GM21423 (cell line): Measurements from ENCODE around the gene DCBLD1.
A peak's percentile ranks its signal among the peaks of the same experiment; 100 is the strongest.
"Not testable (repeated sequence)": the region's sequence is repeated elsewhere in the genome, so short reads cannot be mapped to it uniquely, and the experiment has no call there.

Source experiments
- ATAC-seq: cut with Tn5 transposase; IDR thresholded peaks from one replicate; pipeline ENCODE4 v1.9.1; 2021; ENCODE audit warnings: mild to moderate bottlenecking, moderate library complexity; ENCODE audit not compliant: unreplicated experiment

The DCBLD1 gene

DNA sequence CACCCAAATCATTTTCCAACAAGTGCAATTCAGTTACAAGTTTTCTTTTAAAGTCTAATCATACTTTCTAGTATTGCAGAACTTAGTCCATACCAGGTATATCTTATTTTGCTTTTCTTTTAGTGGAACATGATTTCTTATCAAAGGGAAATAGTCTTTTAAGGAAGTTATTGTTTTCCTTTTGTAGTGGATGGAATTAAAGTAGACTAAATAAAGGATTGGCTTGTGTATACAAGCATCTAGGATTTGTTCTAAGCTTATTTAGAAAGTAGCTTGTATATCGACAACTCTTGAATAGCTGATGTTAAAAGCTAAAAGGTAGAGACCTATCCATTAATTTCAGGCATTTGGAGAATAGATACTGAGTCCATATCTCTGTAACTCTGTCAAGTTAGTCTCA lies 14.8 kb downstream of the DCBLD1 start:
- no peak for ATAC-seq

DNA sequence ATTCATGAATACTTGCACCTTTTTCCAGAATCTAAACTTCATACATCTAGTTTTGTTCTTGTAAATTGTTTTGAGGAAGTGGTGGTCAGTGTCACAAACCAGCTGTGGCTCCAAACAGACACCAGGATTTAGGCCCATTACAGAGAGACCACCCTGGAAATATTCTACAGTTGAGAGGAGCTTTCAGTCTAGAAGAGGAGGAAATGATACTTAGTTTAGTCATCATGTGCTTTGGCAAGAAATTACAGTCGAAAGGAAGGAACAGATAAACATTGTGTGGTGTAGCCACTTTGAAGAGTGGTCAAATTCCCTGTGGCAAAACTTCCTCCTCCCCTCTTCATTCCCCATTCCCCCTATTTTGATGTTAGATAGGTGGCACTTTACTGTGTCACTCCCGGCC lies 15.7 kb downstream of the DCBLD1 start:
- peak; percentile 69 for ATAC-seq

DNA sequence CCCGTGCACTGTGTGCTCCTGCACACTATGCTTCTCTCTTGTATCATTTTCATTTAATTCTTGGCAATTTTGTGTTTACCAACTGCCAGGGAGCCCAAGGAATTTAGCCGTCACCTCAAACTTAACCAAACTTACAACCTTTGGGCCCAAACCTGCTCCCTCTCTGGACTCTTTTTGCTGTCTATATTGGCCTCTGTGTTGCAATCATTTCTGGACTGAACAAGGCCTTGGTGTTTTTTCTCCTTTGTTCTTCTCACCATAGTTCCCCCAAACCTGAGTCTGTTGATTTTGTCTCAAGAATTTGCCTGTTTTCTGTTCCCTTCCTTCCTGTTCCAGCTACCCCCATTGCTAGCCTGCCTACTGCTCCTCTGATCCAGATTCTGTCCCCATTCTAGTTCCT lies 19.2 kb downstream of the DCBLD1 start:
- no peak for ATAC-seq

DNA sequence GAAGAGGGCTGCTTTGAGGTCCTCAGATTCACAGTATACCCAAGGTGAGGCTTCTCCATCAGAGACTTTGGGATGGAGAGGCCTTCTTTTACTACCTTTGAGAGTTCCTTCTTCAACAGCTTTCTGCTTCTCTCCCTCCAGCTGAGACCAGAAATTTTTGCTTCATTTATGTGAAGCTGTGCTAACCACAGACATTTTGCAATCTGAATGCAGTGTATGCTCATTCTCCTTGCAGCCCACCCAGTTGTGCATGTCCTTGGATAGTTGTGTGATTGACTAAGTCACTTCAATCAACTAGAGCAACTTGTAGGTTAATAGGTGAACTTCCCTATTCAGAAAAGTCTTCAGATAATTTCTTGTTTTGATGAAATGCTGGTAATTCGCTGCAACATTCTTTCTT lies 20.1 kb downstream of the DCBLD1 start:
- no peak for ATAC-seq

DNA sequence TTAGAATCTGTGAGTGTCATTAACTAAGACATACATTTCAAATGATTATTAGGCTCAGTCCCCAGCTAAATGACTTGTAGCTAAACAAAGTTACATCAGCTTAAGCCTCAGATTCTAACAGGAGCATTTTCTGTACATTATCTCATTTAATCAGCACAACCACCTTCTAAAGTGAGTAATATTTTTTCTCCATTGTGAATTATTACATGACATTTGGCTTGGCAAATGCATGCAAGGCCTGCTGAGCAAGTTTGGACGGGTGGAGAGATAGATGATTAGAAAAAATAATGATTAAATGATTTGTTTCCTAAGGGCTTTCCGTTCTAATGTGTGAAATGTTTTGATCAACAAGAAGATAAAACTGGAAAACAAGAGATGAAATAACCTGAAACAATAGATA lies 20.7 kb downstream of the DCBLD1 start:
- no peak for ATAC-seq

DNA sequence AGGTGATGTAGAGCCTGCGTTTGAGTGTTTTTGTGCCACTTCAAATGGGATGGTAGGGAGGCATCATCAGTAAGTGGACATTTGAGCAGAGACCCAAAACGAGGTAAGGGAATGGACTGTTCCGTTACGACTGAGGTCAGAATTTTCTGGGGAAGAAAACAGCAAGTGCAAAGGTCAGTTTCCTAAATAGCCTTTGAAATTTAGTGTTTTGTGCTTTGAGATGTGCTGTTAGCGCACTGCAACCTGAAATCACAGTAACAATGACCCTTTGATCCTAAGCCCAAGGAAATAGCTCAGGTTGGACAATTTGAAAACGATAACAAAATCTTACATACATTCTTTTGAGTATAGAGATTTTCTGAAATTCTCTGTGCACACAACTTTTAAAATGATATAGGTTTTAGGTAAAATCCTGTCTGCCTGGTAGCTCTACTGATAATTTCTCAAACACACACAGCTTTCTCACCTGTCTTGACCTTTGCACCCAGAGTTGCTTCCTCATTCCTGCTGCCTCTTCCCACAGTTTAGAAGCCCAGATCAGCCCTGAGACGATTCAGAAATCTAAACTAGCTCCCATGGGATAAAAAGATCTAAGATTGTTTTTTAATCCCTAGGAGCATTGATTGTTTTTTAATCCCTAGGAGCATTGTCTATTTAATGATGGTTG lies 22.1 kb downstream of the DCBLD1 start:
- no peak for ATAC-seq

DNA sequence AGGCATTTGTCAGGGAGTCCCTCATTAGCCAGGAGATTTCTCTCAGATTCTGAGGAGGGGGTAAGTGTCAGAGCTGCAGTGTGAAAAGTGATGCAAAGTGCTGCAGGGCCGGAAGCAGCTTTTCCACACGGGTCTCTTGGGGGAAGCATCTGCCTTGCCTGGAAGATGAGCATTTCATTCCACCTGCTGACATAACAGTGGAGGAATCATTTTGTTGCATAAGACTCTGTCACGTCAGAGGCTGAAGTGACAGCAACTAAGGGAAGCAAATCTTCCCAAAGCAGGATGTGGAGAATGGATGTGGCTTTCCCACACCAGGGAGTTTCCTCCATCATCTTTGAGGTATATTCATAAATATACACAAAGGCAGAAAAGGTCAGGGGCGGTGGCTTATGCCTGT lies 22.8 kb downstream of the DCBLD1 start:
- no peak for ATAC-seq

DNA sequence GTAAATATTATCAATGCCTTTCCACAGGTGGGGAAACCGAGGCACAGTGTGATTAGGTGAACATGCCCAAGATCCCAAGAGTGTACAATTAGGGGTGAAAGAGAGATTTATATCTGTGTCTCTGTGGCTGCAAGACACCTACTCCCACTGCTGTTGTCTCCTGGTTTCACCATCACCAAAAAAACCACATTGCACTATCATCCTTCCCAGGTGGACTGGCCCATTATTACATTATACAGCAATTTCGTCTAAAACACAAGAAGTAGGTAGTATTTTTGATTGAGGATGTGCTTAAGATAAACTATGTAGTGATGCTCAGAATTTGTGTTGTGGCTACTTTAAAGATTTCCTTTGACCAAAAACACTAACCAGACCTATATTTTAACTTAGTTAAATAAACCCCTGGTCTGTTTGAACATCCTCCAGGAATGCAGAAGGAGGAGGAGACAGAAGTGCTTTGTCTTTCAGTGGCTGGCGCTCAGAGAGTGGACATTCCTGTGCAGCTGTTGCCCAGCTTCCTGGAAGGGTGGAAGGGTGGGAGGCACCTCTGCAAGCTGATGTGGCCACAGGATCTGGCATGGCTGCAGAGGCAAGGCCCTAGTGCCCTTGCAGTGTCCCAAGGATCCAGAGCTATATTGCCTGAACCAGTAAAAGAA lies 23.8 kb downstream of the DCBLD1 start:
- ATAC-seq, result no peak

DNA sequence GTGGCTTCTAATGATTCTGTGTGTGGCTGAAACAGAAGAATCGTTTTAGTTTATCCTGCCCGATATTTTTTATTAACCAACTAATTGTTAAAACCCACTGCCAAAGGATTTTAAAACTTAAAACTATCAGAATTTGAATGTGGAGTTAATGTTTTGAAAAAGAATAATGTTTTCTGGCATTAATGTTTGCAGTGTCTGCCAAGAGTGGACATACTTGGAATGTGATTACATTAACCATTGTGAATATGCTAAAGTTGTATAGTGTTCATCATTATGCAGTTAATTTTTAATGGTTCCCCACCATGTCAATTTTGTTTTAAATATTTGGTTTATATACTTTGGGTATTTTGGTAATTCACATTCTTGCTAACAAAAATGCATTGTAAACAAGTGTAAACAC lies 24.4 kb downstream of the DCBLD1 start:
- ATAC-seq, result no peak

DNA sequence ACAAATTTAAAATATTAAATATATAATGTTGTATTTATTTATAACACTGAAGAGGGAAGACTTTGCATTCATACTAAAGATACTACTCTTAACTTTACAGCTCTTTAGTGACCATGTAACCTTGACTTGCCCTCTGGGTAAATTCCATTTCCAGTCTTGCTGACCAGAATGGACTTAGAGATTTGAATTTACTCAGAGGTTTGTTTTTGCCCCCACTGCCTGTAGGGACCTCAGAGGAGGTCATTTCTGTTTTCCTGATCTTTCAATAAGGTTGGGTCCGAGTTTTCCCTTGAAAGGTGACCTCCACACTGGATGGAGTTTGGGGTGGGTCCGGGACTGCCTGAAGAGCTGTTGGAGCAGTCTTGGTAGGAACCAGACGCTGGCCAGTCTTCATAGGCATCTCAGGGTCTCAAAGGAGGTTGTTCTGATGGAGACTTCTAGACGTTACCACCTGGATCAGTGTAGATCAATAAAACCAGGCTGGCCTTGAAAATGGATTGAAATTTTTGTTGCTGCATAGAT lies 26.0 kb downstream of the DCBLD1 start:
- ATAC-seq, result no peak

DNA sequence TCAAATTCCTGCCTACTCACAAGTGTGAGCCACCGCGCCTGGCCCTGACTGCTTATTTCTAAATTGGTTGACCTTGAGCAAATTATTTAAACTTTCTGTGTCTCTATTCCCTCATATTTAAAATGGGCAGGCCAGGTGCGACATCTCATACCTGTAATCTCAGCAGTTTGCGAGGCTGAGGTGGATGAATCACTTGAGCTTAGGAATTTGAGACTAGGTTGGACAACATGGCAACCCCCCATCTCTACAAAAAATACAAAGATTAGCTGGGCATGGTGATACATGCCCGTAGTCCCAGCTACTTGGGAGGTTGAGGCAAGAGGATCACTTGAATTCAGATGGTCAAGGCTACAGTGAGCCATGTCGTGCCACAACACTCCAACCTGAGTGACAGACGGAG lies 26.5 kb downstream of the DCBLD1 start:
- ATAC-seq, result no peak

DNA sequence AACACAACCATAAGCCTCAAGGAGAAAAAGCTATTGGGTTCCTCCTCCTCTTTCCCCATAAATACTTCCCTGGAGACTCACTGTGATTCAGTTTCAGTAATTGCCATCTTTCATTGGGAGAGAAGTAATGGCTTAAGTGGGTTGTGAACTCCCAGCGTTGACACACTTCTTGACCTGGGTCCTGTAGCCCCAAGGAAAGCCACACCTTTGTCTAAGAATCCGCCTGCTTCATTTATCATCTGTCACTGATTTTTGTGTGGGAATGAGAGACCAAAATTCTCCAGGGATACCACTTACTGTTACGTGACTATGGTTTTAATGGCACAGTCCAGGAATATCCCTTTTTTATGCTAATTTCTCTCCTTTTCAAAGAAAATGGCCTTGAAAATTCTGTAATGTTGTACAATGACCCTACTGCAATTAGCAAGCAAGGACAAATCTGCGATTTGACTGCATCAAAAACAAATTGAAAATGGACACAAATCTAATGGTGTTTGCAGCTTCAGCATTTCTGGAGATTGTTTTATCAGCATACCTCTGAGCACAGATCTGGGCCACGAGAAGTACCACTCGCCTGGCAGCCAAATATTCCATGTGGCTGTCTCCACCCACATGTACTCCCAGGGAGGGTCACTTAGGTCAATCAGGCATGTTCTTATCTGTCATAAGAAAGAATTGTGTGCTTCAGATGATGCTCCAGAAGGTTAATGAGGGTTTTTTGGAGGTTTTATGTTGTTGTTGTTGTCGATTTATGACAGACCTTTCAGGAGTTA lies 29.8 kb downstream of the DCBLD1 start:
- ATAC-seq, result no peak

DNA sequence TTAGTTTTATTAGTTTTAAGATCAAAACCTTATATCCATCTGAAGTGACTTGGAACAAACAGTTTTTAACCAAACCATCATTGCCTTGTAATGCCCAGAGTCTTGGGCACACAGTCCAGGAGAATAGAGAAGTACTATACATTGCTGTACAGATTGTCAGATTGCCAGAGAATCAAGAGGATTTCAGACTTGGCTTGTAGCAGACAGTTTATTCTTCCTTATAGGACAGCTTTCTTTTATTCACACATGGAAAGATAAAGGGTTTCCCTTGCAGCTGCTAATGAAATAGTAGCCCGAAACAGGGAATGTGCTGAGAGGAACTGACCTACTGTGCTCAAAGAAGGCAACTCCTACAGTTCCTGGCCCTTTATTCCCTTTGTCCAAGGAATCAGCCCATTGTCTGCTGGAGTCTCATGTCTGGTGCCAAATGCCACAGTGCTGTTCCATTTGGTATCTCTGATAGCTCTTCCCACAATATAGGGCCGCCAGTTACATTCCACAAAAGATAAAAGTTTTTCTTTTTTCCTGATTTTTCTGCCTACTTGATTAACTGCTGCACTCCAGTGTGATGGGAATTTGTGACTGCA lies 30.6 kb downstream of the DCBLD1 start:
- ATAC-seq, result no peak

DNA sequence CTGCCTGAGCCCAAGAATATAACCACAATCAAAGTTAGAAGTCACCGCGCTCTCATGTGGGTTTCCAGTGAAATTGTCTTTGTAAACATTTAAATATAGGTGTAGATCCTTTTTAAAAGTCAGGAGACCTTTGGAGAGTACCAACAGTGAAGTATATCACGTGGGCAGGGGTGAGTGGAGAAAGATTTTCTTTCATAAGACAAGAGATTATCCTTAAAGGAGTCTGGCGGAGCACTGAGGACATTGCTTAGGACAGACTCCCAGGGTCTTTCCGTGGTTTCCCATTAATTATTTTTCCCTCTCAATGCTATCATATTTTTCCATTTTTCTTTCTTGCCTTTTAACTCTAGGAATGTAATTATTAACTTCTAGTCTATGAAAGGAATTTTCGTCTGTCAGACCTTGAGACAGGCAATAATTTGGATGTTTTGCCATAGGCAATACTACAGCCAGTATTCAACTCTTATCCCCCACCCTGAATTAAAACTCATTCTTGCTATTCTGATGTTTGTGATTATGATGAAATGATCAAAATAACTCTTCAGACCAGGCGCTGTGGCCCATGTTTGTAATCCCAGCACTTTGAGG lies 31.4 kb downstream of the DCBLD1 start:
- no peak for ATAC-seq

DNA sequence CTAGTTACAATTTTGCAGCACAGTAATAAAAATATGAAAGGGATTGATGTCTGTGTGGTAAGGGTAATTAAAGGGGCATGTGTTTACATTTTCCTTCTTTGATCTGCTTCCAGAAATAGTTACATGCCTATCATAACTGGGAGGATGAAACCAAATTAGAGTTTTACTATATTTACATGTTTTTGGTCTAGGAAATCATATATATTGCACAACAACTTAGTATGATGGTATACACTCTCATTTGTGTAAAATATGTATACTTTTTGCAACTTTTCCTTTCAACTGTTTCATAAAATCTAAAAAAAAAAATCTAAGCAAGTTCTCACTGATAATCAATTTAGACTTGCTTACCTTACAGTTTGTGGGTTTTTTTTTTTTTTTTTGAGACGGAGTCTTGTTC lies 32.2 kb downstream of the DCBLD1 start:
- no peak for ATAC-seq

DNA sequence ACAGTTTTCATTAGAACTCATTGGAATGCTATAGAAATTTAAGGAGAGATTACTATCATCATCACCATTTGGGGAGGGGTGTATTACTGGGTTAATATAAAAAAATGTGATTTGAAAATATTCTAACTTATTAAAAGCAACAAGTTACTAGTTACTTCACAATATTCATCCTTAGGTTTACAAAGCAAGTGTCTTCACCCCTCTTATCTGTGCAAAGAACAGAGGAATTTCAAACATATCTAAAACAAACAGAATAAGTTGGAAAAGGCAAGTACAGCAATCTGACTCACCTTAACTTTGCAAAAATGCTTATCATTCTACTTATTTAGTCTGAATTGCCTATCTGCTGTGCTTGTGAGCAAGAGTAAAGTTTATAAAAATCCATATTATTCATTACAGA lies 32.9 kb downstream of the DCBLD1 start:
- ATAC-seq, result no peak

DNA sequence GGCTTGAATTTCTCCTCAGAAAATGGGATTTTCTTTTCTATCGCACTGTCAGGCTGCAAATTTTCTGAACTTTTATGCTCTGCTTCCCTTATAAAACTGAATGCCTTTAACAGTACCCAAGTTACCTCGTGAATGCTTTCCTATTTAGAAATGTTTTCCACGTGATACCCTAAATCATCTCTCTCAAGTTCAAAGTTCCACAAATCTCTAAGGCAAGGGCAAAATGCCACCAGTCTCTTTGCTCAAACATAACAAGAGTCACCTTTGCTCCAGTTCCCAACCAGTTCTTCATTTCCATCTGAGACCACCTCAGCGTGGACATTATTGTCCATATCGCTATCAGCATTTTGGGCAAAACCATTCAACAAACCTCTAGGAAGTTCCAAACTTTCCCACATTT lies 35.5 kb downstream of the DCBLD1 start:
- ATAC-seq, result not testable (repeated sequence)

DNA sequence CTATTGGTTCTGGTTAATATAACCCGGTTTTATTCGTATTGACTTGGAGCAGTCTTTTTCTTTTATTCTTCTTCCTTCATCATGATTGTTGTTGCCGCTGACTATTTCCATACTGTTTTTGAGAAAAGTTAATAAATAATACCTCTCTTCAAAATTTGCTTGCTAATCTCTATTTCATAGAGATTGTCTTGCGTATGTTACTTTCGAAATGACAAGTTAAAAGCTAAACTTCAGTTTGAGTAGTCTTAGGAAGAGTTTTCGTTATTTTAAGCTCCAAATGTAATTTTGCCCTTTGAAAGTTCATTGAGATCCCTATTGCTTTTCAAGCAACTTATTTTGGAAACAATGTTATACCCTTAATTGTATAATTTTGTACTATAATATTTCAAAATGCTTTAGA lies 36.4 kb downstream of the DCBLD1 start:
- no peak for ATAC-seq

DNA sequence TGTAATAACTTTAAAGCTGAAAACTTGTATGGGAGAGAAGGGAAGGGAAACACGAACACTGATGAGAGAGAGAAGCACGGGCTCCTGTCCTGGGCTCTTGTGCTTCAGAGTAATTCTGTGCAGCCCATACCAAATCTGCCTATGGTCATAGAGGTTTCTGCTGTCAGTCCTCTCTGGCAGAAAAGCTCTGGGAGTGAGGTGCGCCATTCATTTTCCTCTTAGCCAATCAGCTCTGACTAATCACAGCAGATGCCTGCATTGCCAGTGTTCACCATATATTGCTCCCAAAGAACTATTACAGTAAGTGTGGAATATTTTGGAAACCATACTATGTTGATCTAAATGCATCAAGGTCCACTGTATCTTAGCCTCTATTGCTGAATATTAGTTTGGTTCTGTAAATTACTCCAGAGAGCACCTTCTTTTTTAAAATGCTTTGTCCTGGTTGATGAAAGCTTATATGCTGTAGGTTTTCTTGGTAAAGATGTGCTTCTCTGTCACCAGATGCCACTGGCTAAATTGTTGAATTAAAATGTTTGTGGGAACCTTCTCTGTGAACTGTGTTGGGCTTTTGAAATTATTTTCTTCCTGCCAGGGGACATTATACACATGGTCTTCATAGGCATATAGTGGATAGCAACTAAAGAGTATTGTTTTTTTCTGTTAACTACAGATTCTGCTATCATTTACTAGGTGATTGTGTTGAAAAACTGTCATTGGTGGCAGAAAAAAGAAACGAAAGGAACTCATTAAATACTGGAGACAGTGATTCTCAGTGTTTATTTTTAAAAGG lies 38.3 kb downstream of the DCBLD1 start:
- no peak for ATAC-seq

DNA sequence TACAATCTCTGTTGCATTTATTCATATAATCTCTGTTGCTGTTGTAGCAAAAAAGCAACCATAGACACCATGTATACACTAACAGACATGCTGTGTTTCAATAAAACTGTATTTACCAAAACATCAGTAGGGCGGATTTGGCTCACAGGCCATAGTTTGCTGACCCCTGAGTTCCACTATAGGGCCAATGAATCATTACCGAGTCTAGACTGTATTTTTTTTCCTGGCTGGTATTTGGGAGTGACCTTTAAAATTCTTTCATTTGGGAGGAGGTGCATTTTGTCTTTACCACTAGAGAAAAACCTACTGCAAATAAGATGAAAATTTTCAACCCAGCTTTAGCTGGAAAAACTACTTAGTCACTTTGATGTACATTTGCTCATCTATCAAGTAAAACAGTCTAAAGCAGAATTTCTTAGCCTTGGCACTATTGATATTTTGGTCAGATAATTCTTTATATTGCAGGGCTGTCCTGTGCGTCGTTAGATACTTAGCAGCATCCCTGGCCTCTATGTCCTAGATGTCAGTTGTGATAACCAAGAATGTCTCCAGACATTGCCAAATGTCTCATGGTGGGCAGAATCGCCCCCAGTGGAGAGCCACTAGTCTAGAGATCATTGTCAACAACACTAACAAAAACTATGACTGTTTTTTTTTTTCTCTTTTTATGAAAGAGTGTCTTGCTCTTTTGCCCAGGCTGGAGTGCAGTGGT lies 39.5 kb downstream of the DCBLD1 start:
- no peak for ATAC-seq
